WERI-Rb-1 (cell line): Measurements from ENCODE around the gene SDHAF3.
"Not testable (repeated sequence)": the region's sequence is repeated elsewhere in the genome, so short reads cannot be mapped to it uniquely, and the experiment has no call there.

Experiments used
- DNase-seq: peaks from one replicate; pipeline ENCODE4 v3.0.0-alpha.2; 2020
- H3K27ac ChIP-seq: fragments of 250-450 bp; sonication (Bioruptor Pico); 2 replicates; pipeline ENCODE4 v1.5.1; 2020; ENCODE audit warnings: mild to moderate bottlenecking, moderate library complexity
- H3K27me3 ChIP-seq: fragments of 250-450 bp; sonication (Bioruptor Pico); 2 replicates; pipeline ENCODE4 v1.5.1; 2021; ENCODE audit warnings: mild to moderate bottlenecking, low read depth, moderate library complexity; ENCODE audit not compliant: insufficient read depth, severe bottlenecking
- H3K36me3 ChIP-seq: fragments of 250-450 bp; sonication (Bioruptor Pico); 2 replicates; pipeline ENCODE4 v1.5.1; 2020; ENCODE audit warnings: mild to moderate bottlenecking, moderate library complexity
- H3K4me3 ChIP-seq: 2 replicates; pipeline ENCODE4 v1.5.1; 2011; ENCODE audit warnings: low read depth, mild to moderate bottlenecking, control low read depth, low read length
- H3K9me3 ChIP-seq: fragments of 250-450 bp; sonication (Bioruptor Pico); 2 replicates; pipeline ENCODE4 v1.5.1; 2021; ENCODE audit warnings: mild to moderate bottlenecking, moderate library complexity; ENCODE audit not compliant: severe bottlenecking
- CTCF ChIP-seq: IDR thresholded peaks from 2 replicates; pipeline ENCODE4 v1.5.1; 2011; ENCODE audit warnings: low read depth, mild to moderate bottlenecking, control low read depth, inconsistent platforms, low read length

SDHAF3 gene

GRCh38 chr7:97155897-97156418, 38.5 kb downstream of the SDHAF3 start:
- H3K36me3 ChIP-seq = no peaks in the 10 kb centered on the region
- no peaks in the 10 kb centered on the region for H3K27me3 ChIP-seq
- no peak overlapping the region for H3K4me3 ChIP-seq
- H3K27ac ChIP-seq = no peak overlapping the region
- TF ChIP-seq CTCF = no peak
- DNase-seq = no peak
- no peaks in the 10 kb centered on the region for H3K9me3 ChIP-seq

GRCh38 chr7:97159984-97160383, 42.5 kb downstream of the SDHAF3 start:
- not testable (repeated sequence) for H3K36me3 ChIP-seq, H3K27me3 ChIP-seq, DNase-seq, H3K4me3 ChIP-seq, H3K27ac ChIP-seq, H3K9me3 ChIP-seq

GRCh38 chr7:97161609-97162008, 44.1 kb downstream of the SDHAF3 start:
- not testable (repeated sequence) for H3K27me3 ChIP-seq, H3K4me3 ChIP-seq, H3K27ac ChIP-seq, H3K36me3 ChIP-seq, DNase-seq, H3K9me3 ChIP-seq

- DNase-seq = no peak
- Histone ChIP-seq H3K9me3 (peaks cover 3% of the 10 kb centered on the region), H3K4me3 (no peak overlapping the region), H3K27ac (no peak overlapping the region), H3K27me3 (no peaks in the 10 kb centered on the region), H3K36me3 (no peaks in the 10 kb centered on the region)
- TF ChIP-seq CTCF = no peak
These were observed 48.8 kb downstream of the SDHAF3 start for GRCh38 chr7:97166308-97166707.

GRCh38 chr7:97167176-97167575, 49.7 kb downstream of the SDHAF3 start:
- Histone ChIP-seq H3K27me3 (no peaks in the 10 kb centered on the region), H3K36me3 (no peaks in the 10 kb centered on the region), H3K4me3 (no peak overlapping the region), H3K27ac (no peak overlapping the region), H3K9me3 (peaks cover 3% of the 10 kb centered on the region)
- TF ChIP-seq CTCF = no peak
- no peak for DNase-seq

GRCh38 chr7:97167749-97168148, 50.3 kb downstream of the SDHAF3 start:
- Histone ChIP-seq H3K36me3 (no peaks in the 10 kb centered on the region), H3K4me3 (no peak overlapping the region), H3K27ac (no peak overlapping the region), H3K9me3 (peaks cover 3% of the 10 kb centered on the region), H3K27me3 (no peaks in the 10 kb centered on the region)
- TF ChIP-seq CTCF = no peak
- DNase-seq = no peak

GRCh38 chr7:97174303-97174702, 56.8 kb downstream of the SDHAF3 start:
- Histone ChIP-seq H3K27me3 (no peaks in the 10 kb centered on the region), H3K4me3 (no peak overlapping the region), H3K9me3 (no peaks in the 10 kb centered on the region), H3K36me3 (no peaks in the 10 kb centered on the region), H3K27ac (no peak overlapping the region)
- no peak for TF ChIP-seq CTCF
- no peak for DNase-seq
